Transverse colon (tissue), 3 donors: ENCODE data around the gene SRP14.

Experiments
- CTCF ChIP-seq, 5 experiments: fragments of 200-600 bp in 3 of 5; fragments of 450-650 bp in 2 of 5; sonication (generic) in 3 of 5; IDR thresholded peaks; 1 replicate in 2 of 5; 2 replicates in 3 of 5; pipeline ENCODE4 v1.5.1; 2016 to 2017; ENCODE audit warnings: antibody characterized with exemption in 5 of 5, inconsistent platforms in 3 of 5, mild to moderate bottlenecking in 2 of 5, moderate library complexity in 1 of 5
- POLR2A ChIP-seq: fragments of 450-650 bp; IDR thresholded peaks from one replicate; pipeline ENCODE4 v1.6.1; 2016; ENCODE audit warnings: antibody characterized with exemption, mild to moderate bottlenecking, moderate library complexity

DNA sequence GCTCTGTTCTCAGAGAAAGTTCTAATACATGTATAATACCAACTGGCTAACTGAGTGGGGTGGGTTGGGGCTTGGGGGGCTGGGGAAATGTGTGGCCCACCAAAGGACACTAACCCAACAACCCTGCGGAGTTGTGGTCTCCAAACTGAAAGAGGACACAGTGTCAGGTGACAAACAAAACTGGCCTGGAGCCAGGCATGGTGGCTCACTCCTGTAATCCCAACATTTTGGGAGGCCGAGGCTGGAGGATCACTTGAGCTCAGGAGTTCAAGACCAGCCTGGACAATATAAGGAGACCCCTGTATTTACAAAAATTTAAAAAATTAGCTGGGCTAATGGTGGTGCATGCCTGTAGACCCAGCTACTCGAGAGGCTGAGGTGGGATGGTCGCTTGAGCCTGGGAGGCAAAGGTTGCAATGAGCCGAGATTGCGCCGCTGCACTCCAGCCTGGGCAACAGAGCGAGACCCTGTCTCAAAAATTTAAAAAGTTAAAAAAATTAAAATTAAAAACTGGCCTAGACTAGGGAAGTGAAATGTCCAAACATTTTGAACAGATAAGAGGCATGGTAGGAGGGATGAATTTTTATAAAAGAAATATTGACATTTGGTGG, 31.7 kb upstream of the SRP14 start:
- TF ChIP-seq POLR2A (no peak), CTCF (IDR thresholded peaks at IDR 0.05) (no peak)
